Thoracic aorta (tissue), 2 donors: ENCODE results near the gene UBE2E2. TPM values are rescaled to one million over a fixed set of nuclear protein-coding genes. Genes with fewer than 3 reads are reported as not detected.

ENCODE experiments used
- ATAC-seq: fragments of 150-250 bp; one replicate; pipeline ENCODE4 v1.8.0; 2017; ENCODE audit warnings: low read depth; ENCODE audit not compliant: insufficient number of reproducible peaks, low FRiP score
- DNase-seq: peaks from one replicate; pipeline ENCODE4 v3.0.0-alpha.2; 2020; ENCODE audit warnings: low spot score
- H3K27ac ChIP-seq, 2 donors: fragments of 200-600 bp; sonication (generic); 1 replicate in 1 of 2; 2 replicates in 1 of 2; pipeline ENCODE4 v1.5.1; 2016; ENCODE audit warnings: mild to moderate bottlenecking in 2 of 2, moderate library complexity in 2 of 2
- H3K27me3 ChIP-seq: fragments of 200-600 bp; sonication (generic); replicated peaks from 2 replicates; pipeline ENCODE4 v1.6.0; 2016; ENCODE audit warnings: mild to moderate bottlenecking; ENCODE audit not compliant: insufficient read depth
- H3K36me3 ChIP-seq: fragments of 200-600 bp; sonication (generic); one replicate; pipeline ENCODE4 v1.5.1; 2016
- H3K4me1 ChIP-seq, 2 donors: fragments of 200-600 bp; sonication (generic); 1 replicate in 1 of 2; 2 replicates in 1 of 2; pipeline versions ENCODE4 v1.5.1 to v1.6.0; 2016; ENCODE audit warnings: low read depth in 2 of 2, mild to moderate bottlenecking in 1 of 2; ENCODE audit not compliant: control insufficient read depth in 1 of 2
- H3K4me3 ChIP-seq: fragments of 200-600 bp; sonication (generic); 2 replicates; pipeline ENCODE4 v1.5.1; 2016; ENCODE audit warnings: mild to moderate bottlenecking
- H3K9me3 ChIP-seq: fragments of 200-600 bp; sonication (generic); 2 replicates; pipeline ENCODE4 v1.5.1; 2016
- CTCF ChIP-seq: fragments of 200-600 bp; sonication (generic); IDR thresholded peaks from one replicate; pipeline ENCODE4 v1.5.1; 2019; ENCODE audit warnings: antibody characterized with exemption
- total RNA-seq, 2 donors: library from RNA; depleted of rRNA; stranded (reverse); fragments of >200 nt; gene quantifications; one replicate each; pipeline versions ENCODE4 v1.1.0 to v1.2.3, GENCODE V29; 2016

Gene UBE2E2
- total RNA-seq, 2 donors from 2014 or later, result 30.3 to 44.0 TPM

- no peak for TF ChIP-seq CTCF
- Histone ChIP-seq H3K27ac (no peak overlapping the region), H3K9me3 (no peaks in the 10 kb centered on the region), H3K4me3 (peak overlapping the region; percentile 49), H3K27me3 (no peaks in the 10 kb centered on the region), H3K4me1 (peaks cover 16 to 17% of the 10 kb centered on the region in 2 donors), H3K36me3 (no peaks in the 10 kb centered on the region)
- ATAC-seq (no peak), DNase-seq (no peak)
These were observed 18.0 kb downstream of the UBE2E2 start for GRCh38 chr3:23221136-23221535.

- no peaks in the 10 kb centered on the region for H3K9me3 ChIP-seq
- no peak overlapping the region for H3K27ac ChIP-seq
- H3K4me3 ChIP-seq, result no peak overlapping the region
- DNase-seq (no peak), ATAC-seq (no peak)
- TF ChIP-seq CTCF, result no peak
- no peaks in the 10 kb centered on the region for H3K27me3 ChIP-seq
- no peaks in the 10 kb centered on the region for H3K36me3 ChIP-seq
- H3K4me1 ChIP-seq, result peaks cover 7 to 25% of the 10 kb centered on the region in 2 donors
These were observed 28.9 kb downstream of the UBE2E2 start for GRCh38 chr3:23232016-23232415.

GRCh38 chr3:23232854-23233253 is 29.7 kb downstream of the UBE2E2 start:
- H3K27ac ChIP-seq, result no peak overlapping the region
- no peak for ATAC-seq
- TF ChIP-seq CTCF, result no peak

GRCh38 chr3:23235264-23235663 is 32.1 kb downstream of the UBE2E2 start:
- no peak overlapping the region for H3K27ac ChIP-seq
- TF ChIP-seq CTCF, result no peak
- no peak overlapping the region for H3K4me3 ChIP-seq
- H3K36me3 ChIP-seq, result no peaks in the 10 kb centered on the region
- no peaks in the 10 kb centered on the region for H3K27me3 ChIP-seq
- H3K9me3 ChIP-seq, result no peaks in the 10 kb centered on the region
- H3K4me1 ChIP-seq, result peaks cover 7 to 25% of the 10 kb centered on the region in 2 donors
- DNase-seq, result no peak
- ATAC-seq, result no peak

More at GRCh38 chr3:23232854-23233253, 29.7 kb downstream of the UBE2E2 start:
- peaks cover 7 to 25% of the 10 kb centered on the region in 2 donors for H3K4me1 ChIP-seq
- no peak overlapping the region for H3K4me3 ChIP-seq
- no peak for DNase-seq
- no peaks in the 10 kb centered on the region for H3K9me3 ChIP-seq
- no peaks in the 10 kb centered on the region for H3K27me3 ChIP-seq
- H3K36me3 ChIP-seq, result no peaks in the 10 kb centered on the region

- Histone ChIP-seq H3K27ac (no peak overlapping the region), H3K27me3 (no peaks in the 10 kb centered on the region), H3K36me3 (no peaks in the 10 kb centered on the region), H3K4me3 (no peak overlapping the region), H3K9me3 (no peaks in the 10 kb centered on the region), H3K4me1 (peaks cover 6 to 21% of the 10 kb centered on the region in 2 donors)
- no peak for DNase-seq
- no peak for ATAC-seq
- no peak for TF ChIP-seq CTCF
These were observed 33.8 kb downstream of the UBE2E2 start for GRCh38 chr3:23236890-23237289.
